DND-41 (cell line): ENCODE measurements around the gene NRSN1.

ENCODE experiments used
- ATAC-seq: fragments of 200-7000 bp; cut with Tn5 transposase; 3 replicates; pipeline ENCODE4 v1.9.1; 2021; ENCODE audit warnings: low read depth; ENCODE audit not compliant: insufficient read depth
- DNase-seq: peaks from one replicate; pipeline ENCODE4 v3.0.0-alpha.2; 2020
- H2AFZ ChIP-seq: 2 replicates; pipeline ENCODE4 v1.6.0; 2012; ENCODE audit warnings: low read depth, low read length
- H3K27ac ChIP-seq: 2 replicates; pipeline ENCODE4 v1.5.1; 2012; ENCODE audit warnings: low read length, inconsistent platforms
- H3K27me3 ChIP-seq: fragments of 200-600 bp; sonication (generic); 2 replicates; pipeline ENCODE4 v1.6.0; 2012; ENCODE audit warnings: low read length, mild to moderate bottlenecking, inconsistent platforms; ENCODE audit not compliant: insufficient read depth, poor library complexity
- H3K36me3 ChIP-seq: 2 replicates; pipeline ENCODE4 v1.5.1; 2012; ENCODE audit warnings: low read length, inconsistent platforms; ENCODE audit not compliant: insufficient read depth
- H3K4me1 ChIP-seq: 2 replicates; pipeline ENCODE4 v1.5.1; 2012; ENCODE audit warnings: mild to moderate bottlenecking, low read length; ENCODE audit not compliant: insufficient read depth
- H3K4me2 ChIP-seq: 2 replicates; pipeline ENCODE4 v1.6.0; 2012; ENCODE audit warnings: mild to moderate bottlenecking, moderate library complexity, low read length, inconsistent platforms; ENCODE audit not compliant: insufficient read depth
- H3K4me3 ChIP-seq, 2 experiments: fragments of 200-600 bp in 1 of 2; shearing (Covaris generic) in 1 of 2; 2 replicates each; pipeline ENCODE4 v1.5.1; 2012 to 2016; ENCODE audit warnings: inconsistent platforms in 2 of 2, low read length in 2 of 2, mild to moderate bottlenecking in 2 of 2, low read depth in 1 of 2, moderate library complexity in 1 of 2
- H3K79me2 ChIP-seq: 2 replicates; pipeline ENCODE4 v1.6.0; 2012; ENCODE audit warnings: low read length, inconsistent platforms; ENCODE audit not compliant: insufficient read depth
- H3K9ac ChIP-seq: 2 replicates; pipeline ENCODE4 v1.6.0; 2012; ENCODE audit warnings: low read depth, mild to moderate bottlenecking, inconsistent platforms, low read length, moderate library complexity
- H3K9me3 ChIP-seq: 2 replicates; pipeline ENCODE4 v1.5.1; 2012; ENCODE audit warnings: low read length, moderate library complexity, mild to moderate bottlenecking, inconsistent platforms; ENCODE audit not compliant: insufficient read depth, severe bottlenecking
- H4K20me1 ChIP-seq: 2 replicates; pipeline ENCODE4 v1.6.0; 2012; ENCODE audit warnings: low read length; ENCODE audit not compliant: insufficient read depth
- EZH2 ChIP-seq: IDR thresholded peaks from 3 replicates; pipeline ENCODE4 v1.6.1; 2012; ENCODE audit warnings: borderline replicate concordance, low read depth, mild to moderate bottlenecking, moderate library complexity, low read length, inconsistent platforms; ENCODE audit not compliant: severe bottlenecking
- TF ChIP-seq, protein P1 (sequence below): IDR thresholded peaks from 2 replicates; pipeline ENCODE4 v1.5.1; 2012; ENCODE audit warnings: borderline replicate concordance, low read length, moderate library complexity, mild to moderate bottlenecking; ENCODE audit not compliant: poor library complexity, severe bottlenecking; ENCODE audit errors: extremely low read depth

NRSN1 gene

DNA sequence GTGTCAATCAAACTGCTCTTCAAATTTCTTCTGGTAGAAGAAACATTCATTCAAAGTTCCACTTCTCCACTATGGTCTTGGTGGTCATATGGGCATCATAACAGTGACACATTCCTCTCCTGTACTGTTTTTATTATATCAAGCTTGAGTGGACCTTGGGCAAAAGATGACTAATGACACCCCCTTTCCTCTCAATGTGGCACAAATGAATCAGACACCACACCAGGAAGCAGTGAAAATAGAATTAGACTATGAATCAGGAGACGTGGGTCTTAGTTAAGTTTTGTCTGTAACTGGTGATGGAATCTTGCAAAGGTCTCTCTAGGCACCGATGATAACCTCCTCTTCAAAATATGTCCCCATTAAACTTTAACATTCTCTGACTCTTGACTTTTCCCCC, 9.0 kb upstream of the NRSN1 start:
- H3K27ac ChIP-seq, result no peak overlapping the region
- DNase-seq, result no peak

DNA sequence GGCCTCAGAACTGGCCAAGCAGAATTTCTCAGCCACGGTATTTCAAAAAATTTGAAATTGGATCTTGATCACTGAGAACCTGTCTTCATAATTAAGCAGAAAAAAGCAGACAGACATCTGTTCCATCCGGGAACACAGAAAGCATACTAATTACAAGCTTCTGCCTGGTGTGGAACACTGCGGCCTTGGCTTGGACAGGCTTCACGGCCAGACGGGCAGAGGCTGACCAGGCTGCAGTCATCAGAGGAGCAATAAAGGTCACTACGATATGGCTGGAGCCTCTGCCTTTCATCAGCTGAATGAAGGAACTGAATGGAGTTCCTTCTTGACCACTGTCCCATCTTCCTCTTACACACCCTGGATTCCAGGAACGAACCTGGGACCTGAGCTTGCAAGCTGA, 3.9 kb upstream of the NRSN1 start:
- Histone ChIP-seq H2AFZ (no peak overlapping the region), H3K27me3 (no peaks in the 10 kb centered on the region), H3K9ac (no peak overlapping the region), H3K79me2 (no peaks in the 10 kb centered on the region), H4K20me1 (no peaks in the 10 kb centered on the region), H3K4me1 (no peaks in the 10 kb centered on the region), H3K4me2 (no peak overlapping the region), H3K27ac (no peak overlapping the region), H3K36me3 (no peaks in the 10 kb centered on the region), H3K4me3 (no peak overlapping the region), H3K9me3 (no peaks in the 10 kb centered on the region)
- TF ChIP-seq EZH2, result no peak
- TF ChIP-seq, protein P1, sequence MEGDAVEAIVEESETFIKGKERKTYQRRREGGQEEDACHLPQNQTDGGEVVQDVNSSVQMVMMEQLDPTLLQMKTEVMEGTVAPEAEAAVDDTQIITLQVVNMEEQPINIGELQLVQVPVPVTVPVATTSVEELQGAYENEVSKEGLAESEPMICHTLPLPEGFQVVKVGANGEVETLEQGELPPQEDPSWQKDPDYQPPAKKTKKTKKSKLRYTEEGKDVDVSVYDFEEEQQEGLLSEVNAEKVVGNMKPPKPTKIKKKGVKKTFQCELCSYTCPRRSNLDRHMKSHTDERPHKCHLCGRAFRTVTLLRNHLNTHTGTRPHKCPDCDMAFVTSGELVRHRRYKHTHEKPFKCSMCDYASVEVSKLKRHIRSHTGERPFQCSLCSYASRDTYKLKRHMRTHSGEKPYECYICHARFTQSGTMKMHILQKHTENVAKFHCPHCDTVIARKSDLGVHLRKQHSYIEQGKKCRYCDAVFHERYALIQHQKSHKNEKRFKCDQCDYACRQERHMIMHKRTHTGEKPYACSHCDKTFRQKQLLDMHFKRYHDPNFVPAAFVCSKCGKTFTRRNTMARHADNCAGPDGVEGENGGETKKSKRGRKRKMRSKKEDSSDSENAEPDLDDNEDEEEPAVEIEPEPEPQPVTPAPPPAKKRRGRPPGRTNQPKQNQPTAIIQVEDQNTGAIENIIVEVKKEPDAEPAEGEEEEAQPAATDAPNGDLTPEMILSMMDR, result no peak
- ATAC-seq (no peak), DNase-seq (no peak)

More for the DNA sequence above, 9.0 kb upstream of the NRSN1 start:
- no peaks in the 10 kb centered on the region for H3K9me3 ChIP-seq
- ATAC-seq, result no peak
- H3K4me1 ChIP-seq, result no peaks in the 10 kb centered on the region
- H3K36me3 ChIP-seq, result no peaks in the 10 kb centered on the region
- TF ChIP-seq EZH2, result no peak
- no peaks in the 10 kb centered on the region for H4K20me1 ChIP-seq
- H3K79me2 ChIP-seq, result no peaks in the 10 kb centered on the region
- no peak overlapping the region for H3K4me3 ChIP-seq
- H3K4me2 ChIP-seq, result no peak overlapping the region
- H3K9ac ChIP-seq, result no peak overlapping the region
- no peak overlapping the region for H2AFZ ChIP-seq
- H3K27me3 ChIP-seq, result no peaks in the 10 kb centered on the region

DNA sequence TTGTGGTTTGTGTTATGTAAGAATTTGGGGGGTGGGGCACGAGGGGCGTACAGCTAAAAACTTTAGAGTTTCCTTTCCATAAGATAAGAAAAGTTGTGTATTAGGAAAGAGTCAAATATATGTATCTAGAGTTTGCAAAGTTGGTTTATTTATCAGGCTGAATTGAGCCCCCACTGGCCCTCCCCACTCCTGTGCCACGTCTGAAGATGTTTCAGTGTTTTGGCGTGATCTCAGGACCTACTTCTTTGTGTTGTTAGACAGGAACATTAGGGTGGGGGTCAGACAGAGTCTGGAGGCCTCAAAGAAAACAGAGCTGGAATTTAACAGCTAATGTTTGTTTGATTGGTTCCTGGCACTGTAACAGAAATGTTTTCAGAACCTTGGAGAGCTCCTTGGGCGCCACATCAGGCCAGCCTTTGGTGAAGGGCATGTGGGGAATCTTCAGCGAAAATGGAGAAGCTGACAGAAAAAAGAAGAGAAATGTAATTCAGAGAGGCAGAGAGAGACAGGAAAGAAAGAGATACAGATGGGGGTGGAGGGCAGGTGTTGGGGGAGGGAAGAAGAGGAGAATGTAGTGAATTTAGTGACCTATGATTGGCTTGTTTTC, 674 bp downstream of the NRSN1 start:
- no peaks in the 10 kb centered on the region for H3K4me1 ChIP-seq
- DNase-seq (peak; percentile 70), ATAC-seq (peak; percentile 95)
- H2AFZ ChIP-seq, result no peak overlapping the region
- H3K27me3 ChIP-seq, result no peaks in the 10 kb centered on the region
- no peak overlapping the region for H3K27ac ChIP-seq
- H3K9ac ChIP-seq, result no peak overlapping the region
- no peaks in the 10 kb centered on the region for H3K79me2 ChIP-seq
- no peak overlapping the region for H3K4me3 ChIP-seq
- no peaks in the 10 kb centered on the region for H3K36me3 ChIP-seq
- no peak overlapping the region for H3K4me2 ChIP-seq
- H4K20me1 ChIP-seq, result no peaks in the 10 kb centered on the region
- no peaks in the 10 kb centered on the region for H3K9me3 ChIP-seq
- no peak for TF ChIP-seq EZH2
- TF ChIP-seq, protein P1, result no peak

DNA sequence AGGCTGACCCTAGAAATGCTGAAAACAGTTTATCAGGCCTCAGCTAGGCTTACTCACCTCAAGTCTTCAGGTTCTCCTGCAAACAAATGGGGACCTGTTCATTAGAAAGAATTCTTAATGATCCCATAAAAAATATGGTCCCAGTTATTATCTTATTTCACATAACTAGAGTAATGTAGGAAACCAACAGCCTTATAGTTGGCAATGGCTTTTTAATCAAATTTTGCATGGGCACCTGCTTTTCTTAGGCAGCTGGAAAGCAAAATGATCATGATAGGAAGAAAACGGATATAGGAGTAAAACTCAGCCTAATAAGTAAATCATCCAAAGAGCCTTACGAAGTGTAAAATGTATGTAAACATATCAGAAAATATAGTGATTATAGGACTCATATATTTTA, 1.3 kb downstream of the NRSN1 start:
- no peak overlapping the region for H3K4me2 ChIP-seq
- DNase-seq (no peak), ATAC-seq (no peak)
- H3K36me3 ChIP-seq, result no peaks in the 10 kb centered on the region
- no peak overlapping the region for H3K27ac ChIP-seq
- no peaks in the 10 kb centered on the region for H3K27me3 ChIP-seq
- H3K4me1 ChIP-seq, result no peaks in the 10 kb centered on the region
- H4K20me1 ChIP-seq, result no peaks in the 10 kb centered on the region
- no peak overlapping the region for H3K4me3 ChIP-seq
- no peaks in the 10 kb centered on the region for H3K9me3 ChIP-seq
- H3K79me2 ChIP-seq, result no peaks in the 10 kb centered on the region
- no peak overlapping the region for H2AFZ ChIP-seq
- H3K9ac ChIP-seq, result no peak overlapping the region
- TF ChIP-seq EZH2, result no peak
